ENCODE results near the gene KIF26A.

KIF26A gene

GRCh38 chr14:104130974-104131651 lies 7.3 kb upstream of the KIF26A start:
- peak; percentile 75 for DNase-seq (ENCODE audit: low spot score)

DNA sequence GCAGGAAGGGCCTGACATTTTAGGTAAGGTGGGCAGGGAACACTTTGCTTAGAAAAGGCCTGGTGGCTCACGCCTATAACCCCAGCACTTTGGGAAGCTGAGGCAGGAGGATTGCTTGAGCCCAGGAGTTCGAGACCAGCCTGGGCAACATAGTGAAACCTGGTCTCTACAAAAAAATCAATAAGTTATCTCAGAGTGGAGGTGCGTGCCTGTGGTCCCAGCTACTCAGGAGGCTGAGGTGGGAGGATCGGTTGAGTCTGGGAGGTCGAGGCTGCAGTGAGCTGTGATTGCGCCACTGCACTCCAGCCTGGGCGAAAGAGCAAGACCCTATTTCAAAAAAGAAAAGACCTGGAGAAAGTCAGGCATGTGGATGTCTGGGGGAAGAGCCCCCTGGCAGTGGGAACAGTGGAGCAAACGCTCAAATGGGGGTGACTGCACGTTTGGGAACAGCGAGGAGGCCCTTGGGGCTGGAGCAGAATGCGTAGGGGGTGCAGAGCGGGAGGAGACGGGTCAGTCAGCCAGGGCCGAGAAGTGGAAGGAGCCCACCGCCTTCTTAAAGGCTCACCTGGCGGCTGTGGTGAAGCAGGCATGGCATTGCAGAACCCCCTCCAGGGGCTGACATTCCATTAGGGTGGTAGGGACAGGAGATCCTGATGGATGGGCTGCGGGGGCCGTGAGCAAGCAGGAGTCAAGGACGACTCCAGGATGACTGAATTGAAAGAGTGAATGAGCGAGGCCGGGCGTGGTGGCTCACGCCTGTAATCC lies 6.2 kb upstream of the KIF26A start:
- DNase-seq (ENCODE audit: low spot score) = no peak

GRCh38 chr14:104132981-104133380 lies 5.4 kb upstream of the KIF26A start:
- DNase-seq (ENCODE audit: low spot score) = no peak

DNA sequence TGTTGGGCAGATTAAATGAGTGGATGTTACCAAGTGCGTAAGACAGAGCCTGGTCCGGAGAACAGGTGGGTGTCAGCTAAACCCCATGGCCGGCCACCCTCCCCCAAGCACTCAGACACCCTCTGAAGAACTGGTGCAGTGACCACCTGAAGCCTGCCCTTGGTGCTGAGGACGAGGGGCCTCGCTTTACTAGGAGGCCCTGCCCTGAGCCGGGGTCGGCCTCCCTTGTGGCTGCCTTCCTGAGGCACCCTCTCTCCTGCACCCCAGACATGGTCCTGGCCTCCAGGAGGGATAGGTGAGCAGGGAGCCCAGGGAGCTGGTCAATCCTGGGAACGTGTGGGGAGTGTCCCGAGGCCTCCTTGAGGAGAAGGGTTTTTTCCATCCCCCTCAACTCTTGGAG lies 4.9 kb upstream of the KIF26A start:
- no peak for DNase-seq (ENCODE audit: low spot score)

DNA sequence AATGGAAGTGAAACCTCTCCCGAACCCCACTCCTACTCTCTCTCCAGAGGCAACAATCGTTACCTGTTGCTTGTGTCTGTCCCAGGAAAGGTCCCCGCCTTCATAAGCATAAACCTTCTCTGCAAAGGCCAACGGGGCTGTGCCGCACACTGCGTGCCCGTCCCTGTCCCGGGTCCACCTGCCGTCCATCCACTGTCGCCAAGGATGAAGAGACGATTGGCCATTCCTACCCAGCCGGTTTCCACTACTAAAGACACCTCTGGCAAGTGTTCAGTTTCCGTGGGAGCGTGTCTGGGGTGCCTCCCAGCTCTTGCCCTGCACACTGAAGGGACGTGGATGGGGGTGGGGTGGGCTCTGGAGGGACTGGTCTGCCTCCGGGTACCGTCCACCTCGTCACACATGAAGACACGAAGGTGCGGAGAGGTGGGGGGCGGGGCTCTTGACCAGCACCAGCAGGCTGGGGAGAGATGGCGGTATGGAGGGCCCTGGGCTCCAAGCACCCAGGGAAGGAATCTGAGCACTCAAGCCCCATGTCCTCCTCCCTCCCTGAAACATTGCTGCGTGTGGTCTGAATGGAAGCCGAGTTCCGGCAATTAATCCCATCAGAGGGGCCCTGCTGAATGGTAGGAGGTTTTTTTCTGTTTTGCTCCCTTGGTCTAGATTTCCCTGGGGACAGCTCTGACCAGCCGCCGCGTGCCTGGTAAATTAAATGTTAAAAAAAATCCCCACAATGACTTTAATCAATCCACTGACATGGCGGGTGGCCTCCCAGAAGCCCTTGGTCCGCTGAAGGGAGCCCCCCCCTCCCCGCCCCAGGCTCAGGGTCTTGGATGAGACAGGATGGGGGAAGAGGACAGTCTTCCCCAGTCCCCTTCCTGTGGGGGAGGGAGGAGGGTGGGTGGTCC lies 4.1 kb upstream of the KIF26A start:
- DNase-seq (ENCODE audit: low spot score) = no peak

DNA sequence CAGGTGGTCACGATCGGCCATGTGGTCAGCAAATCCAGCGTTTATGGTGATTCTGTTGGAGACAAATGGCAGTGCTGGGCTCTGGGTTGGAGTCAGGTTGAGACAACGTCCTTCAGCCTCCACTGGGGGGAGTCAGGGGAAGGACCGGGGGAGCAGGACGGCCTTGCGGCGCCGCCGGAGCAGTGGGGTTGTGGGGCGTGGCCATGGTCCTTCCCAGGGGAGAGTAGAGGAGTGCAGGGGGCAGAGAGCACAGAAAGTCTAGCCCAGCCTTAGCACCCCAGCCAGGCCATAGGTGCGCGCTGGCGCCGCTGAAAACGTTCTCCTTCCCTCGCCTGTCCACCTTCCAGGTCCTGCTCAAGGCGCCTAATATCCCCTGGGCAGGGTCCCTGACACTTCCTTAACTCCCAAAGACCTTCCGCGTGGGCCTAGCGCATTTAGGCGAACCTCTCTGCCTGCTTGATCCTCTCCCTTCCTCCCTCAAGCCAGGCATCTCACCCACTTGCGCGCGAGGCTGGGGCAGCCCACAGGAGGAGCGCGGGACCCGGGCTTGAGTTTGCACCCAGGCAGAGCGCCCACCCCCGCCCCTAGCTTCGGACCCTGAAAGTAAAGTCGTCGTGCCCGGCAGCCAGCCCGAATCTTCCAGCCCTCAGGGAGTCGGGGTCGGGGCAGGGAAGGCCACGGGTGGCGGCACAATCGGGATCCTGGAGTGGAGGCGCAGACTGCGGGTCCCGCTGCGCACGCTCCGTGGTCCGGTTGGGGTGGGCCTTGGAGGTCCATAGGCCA lies 3.1 kb upstream of the KIF26A start:
- DNase-seq (ENCODE audit: low spot score) = no peak

DNA sequence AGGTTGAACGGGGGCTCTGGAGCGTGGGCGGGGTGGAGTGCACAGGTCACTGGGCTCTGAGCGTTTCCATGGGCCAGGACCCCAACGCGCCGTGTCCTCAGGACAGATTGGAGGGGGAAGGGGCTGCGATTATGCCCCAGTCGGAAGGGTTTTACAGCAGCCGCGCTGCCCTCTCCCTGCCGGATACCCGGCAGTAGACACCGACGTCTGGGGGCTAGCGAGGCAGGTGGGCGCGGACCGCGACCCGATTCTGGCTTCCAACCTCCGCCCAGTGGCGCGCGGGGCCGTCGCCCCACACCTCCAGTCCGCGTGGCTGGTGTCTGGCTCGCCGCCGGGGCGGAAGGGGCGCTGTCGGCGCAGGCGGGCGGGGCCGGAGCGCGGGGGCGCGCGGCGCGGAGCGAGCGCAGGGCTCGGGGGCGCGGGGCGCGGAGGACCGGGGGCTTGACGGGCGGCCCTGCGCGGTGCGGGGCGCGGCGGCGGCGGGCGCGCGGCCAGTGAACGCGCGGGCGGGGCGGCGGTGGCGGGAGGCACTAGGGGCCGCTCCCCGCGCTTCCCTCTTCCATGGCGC lies 2.4 kb upstream of the KIF26A start:
- no peak for DNase-seq (ENCODE audit: low spot score)

DNA sequence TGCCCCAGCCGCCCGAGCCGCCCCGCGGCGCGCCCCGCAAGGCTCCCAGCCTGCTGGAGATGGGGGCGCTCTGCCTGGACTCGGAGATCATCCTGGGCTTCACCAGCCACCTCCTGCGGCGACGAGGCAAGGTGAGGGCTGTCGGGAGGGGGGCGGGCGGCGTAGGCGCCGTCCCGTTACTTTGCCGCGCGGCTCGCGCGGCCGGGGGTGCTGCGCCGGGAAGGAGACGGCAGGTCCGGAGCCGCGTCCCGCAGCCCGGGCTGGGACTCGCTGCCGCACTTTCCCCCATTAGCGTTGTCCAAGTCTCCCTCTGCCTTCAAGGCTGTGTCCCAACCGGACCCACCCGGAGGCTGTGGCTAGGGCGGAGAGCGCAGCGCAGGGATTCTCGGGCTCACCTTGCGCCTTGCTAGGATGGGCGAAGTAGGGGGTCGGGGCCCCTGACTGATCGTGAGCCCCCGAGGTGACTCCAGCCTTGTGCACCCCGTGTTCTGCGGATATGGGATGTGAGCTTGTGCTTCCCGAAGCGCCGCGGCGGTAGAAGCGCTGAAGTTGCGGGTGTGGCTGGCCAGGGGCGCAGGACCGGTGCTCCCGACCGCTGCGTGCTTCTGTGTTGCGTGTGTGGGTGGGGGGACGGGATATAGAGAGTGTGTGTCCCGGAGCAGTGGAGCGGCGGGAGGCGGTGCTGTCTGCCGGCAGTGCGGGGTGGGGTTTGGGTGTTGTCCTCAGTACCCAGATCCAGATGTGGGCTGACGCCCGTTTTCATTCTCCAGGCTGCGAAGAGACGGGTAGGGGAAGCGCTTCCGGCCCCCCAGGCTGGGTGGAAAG lies 1.7 kb upstream of the KIF26A start:
- no peak for DNase-seq (ENCODE audit: low spot score)

GRCh38 chr14:104137297-104138097 lies 890 bp upstream of the KIF26A start:
- DNase-seq (ENCODE audit: low spot score) = peak; percentile 57

GRCh38 chr14:104138718-104139459 lies 502 bp downstream of the KIF26A start:
- DNase-seq (ENCODE audit: low spot score) = no peak

DNA sequence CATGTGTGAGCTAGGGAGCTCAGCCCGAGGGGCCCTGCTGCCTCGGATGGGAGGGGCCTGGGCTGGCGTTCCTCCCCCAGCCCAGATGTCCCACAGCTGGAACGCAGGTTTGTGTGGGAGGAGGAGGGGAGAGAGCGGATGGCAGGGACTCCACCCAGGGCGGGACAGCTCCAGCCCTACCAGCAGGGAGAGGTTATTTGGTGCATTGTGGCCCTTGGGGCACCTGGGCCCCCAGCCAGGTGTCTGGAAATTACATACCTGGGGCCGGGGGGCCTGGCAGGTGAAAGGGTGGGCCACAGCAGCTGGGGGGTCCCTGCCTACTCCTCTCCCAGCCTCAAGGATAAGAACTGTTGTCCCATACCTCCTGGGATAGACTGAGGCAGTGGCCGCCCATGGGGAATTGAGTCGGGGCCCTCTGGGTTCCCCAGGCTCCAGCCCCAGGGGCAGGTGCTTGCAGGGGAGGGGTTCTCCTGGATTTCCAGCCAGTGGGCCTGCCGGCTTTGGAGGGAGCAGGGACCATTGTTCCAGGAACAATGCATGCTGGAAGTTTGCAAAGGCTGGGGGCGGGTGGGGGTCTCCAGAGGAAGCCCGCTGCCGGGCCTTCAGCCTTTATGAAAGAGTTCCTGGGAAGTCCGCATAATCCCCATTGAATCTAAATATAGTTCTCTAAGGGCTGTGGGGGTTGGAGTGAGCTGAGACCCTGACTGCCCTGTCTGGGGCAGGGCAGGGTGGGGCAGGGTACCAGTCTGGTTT lies 1.2 kb downstream of the KIF26A start:
- DNase-seq (ENCODE audit: low spot score) = no peak

GRCh38 chr14:104140213-104140462 lies 1.8 kb downstream of the KIF26A start:
- DNase-seq (ENCODE audit: low spot score) = no peak

GRCh38 chr14:104140463-104141331 lies 2.3 kb downstream of the KIF26A start:
- DNase-seq (ENCODE audit: low spot score) = no peak

GRCh38 chr14:104141621-104142091 lies 3.3 kb downstream of the KIF26A start:
- no peak for DNase-seq (ENCODE audit: low spot score)

DNA sequence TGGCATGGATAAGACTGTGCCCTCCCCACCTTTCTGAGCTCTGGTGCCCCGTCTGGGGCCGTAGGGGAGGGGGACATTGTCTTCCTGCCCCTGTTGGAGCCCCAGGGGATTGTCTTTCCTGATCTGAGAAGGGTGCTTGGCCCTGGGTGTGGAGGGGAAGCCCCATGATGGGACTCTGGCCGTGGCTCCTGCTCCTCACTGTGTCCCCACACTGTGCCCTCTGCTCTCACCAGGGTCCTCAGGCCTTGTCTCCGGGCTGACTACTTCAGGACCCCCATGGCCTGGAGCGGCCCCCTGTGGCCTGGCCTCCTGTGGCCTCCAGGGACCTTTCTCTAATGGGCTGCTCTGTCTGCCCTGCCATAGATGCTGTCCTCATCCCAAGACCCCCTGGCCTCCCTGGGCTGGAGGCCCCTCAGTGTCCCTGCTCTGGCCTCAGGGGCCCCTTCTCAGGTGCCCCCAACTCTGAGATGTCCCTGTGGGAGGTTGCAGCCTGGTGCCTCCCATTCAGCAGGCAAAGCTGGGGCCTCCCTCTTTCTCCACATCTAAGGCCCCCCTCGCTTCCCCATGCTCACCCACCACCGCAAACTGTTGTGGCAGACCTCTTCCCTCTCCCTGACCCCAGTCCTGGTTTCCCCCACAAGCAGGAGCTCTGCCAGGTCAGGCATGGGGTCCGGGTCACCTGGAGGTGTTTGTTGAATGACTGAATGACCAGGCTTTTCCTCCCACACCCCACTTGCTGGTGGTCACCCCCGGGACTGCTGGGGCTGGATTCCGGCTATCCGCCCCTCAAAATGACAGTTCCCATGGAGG lies 4.0 kb downstream of the KIF26A start:
- no peak for DNase-seq (ENCODE audit: low spot score)

DNA sequence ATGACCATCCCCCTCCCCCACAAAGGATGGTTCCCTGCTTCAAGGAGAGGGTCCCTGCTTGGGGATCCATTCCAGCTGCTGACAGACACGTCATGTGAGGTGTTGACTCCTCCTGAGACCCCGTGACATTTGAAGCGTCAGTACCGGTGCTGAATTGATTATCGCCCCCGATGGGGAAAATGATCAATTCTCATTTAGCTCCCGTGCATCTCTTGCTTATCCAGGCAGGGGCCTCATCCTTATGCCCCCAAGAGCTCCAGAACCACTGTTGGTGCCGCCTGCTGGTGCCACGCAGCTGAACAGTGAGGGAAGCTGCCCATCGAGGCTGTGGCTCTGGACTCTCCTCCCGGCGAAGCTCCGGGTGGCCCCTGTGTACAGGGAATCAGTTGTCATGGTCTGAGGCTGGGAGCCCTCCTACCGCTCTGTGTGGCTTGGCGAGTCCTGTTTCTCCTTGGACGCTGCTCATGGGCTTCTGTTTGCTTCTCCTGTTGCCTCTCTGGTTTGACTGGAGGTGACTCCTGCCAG lies 4.6 kb downstream of the KIF26A start:
- no peak for DNase-seq (ENCODE audit: low spot score)
